ENCODE data around the gene TMPRSS6.

TMPRSS6 gene

GRCh38 chr22:37046589-37046988 is 62.9 kb downstream of the TMPRSS6 start:
- DNase-seq: no peak

DNA sequence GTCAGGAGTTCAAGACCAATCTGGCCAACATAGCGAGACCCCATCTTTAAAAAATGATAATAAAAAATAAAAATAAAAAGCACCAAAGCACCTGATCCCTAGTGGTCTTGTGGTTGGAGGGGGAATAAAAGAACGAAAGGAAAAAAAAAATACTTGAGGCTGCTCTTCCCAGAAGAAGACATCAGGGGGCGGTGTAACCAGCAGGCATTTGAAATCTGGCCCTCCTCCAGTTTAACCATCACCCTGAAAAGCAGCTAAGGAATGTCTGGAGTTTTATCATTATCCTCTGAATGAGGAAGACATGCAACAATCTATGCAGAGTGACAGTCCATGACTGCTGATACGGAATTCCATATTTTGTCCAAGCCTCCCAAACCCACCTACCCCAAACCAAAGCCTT is 63.6 kb downstream of the TMPRSS6 start:
- no peak for DNase-seq

DNA sequence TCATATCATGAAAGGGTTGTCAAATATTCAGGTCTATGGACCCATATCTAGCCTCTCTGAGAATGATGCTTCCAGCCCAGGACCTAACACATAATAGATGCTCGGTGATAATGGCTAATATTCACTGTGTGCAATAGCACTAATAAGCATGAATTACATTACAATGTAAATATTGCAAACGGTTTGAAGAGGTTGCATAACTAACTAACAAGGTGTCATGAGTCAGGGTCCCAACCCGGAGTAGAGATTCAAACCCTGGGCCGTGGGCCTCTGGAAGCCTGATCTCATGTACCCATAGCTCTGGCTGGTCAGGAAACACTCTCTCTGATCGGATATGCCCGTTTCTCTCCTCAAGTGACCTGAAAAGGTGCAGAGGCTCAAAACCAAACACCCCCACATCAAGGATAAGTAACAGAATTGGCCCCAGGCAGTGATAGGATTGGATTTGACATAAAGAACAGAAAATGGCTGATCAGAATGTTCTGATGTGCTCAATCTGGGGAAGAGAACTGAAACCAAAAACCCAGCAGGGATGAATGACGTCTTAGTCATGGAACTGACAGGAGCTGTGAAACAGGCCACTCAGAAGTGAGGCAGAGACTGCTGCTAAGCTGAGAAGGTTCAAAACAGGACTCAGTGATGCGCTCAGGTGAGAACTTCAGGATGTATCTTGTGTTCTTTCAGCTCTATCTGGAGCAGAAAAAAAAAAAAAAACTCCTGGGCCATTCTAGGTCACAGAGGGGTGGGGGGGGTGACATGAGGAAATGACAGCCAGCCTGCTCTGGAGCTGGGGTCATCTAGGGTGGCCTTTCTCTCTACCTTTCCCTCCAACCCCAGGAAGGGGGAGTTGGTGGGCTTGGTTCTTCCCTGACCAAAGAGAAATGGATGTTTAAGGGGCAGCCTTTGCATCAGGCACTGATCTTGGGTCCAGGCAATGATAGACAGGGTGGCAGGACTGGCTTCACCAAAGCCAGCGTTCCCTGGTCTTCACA is 64.6 kb downstream of the TMPRSS6 start:
- no peak for DNase-seq

- DNase-seq: no peak
These were observed 65.5 kb downstream of the TMPRSS6 start for GRCh38 chr22:37043828-37044538.

- DNase-seq: no peak
These were observed 66.2 kb downstream of the TMPRSS6 start for GRCh38 chr22:37043209-37043827.

- no peak for DNase-seq
These were observed 70.0 kb downstream of the TMPRSS6 start for GRCh38 chr22:37039466-37039865.

GRCh38 chr22:37037669-37038068 is 71.8 kb downstream of the TMPRSS6 start:
- DNase-seq: no peak

- no peak for DNase-seq
These were observed 72.7 kb downstream of the TMPRSS6 start for GRCh38 chr22:37036655-37037377.

- no peak for DNase-seq
These were observed 75.7 kb downstream of the TMPRSS6 start for GRCh38 chr22:37033605-37034430.

GRCh38 chr22:37032535-37033460 is 76.7 kb downstream of the TMPRSS6 start:
- DNase-seq: no peak

DNA sequence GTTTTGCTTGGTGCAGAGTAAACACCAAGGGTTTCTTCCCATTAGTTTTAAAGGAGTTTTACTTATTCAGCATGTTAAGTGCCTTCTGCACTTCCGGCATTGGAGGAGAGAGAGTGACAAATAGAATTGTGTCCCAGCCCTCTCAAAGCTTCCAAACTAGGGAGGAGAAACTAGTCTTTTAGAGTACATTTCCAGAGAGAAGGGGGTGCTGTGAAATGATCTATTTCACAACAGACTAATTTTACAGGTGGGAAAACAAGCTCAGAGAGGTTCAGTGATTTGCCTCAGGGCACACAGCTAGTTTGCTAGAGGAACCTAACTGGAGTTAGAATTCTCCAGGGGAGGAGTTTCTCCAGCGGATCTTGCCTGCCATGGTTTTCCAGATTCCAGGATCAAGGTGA is 77.4 kb downstream of the TMPRSS6 start:
- no peak for DNase-seq

- no peak for DNase-seq
These were observed 78.8 kb downstream of the TMPRSS6 start for GRCh38 chr22:37030560-37031281.

- DNase-seq: no peak
These were observed 80.5 kb downstream of the TMPRSS6 start for GRCh38 chr22:37028692-37029674.

DNA sequence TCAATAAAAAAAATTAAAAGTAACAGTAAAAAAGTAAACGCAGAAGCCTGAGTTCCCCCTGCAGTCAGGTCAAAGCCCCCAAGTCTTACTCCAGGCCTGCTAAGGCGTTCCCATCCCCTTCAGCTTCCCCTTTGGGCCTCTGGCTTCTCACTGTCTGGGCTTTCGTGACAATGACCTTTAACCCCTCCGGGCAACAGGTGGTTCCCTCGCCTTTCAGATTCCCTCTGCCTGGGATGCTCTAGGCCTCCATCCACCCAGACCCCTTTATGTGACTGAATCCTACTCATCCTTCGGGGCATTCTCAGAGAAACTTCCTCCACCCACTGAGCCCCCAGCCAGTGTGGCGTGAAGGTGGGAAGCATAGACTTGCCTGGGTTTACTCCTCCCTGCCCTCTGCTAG is 82.0 kb downstream of the TMPRSS6 start:
- DNase-seq: no peak

- DNase-seq: no peak
These were observed 83.2 kb downstream of the TMPRSS6 start for GRCh38 chr22:37026325-37026724.

GRCh38 chr22:37025500-37026070 is 83.9 kb downstream of the TMPRSS6 start:
- no peak for DNase-seq

GRCh38 chr22:37024339-37025157 is 85.0 kb downstream of the TMPRSS6 start:
- no peak for DNase-seq

Data from NCI-H774 (cell line).